GOT3 (cell line): ENCODE data around the gene RPS6KA4.

ENCODE experiments used
- DNase-seq: peaks from one replicate; lab custom pipeline; 2025; ENCODE audit warnings: mixed read lengths; lab: John Stamatoyannopoulos, UW

Gene RPS6KA4

GRCh38 chr11:64419818-64420485 is 61.0 kb downstream of the RPS6KA4 start:
- DNase-seq: no peak
